Naive thymus-derived CD4-positive, alpha-beta T cell (primary cell): ENCODE measurements around the gene MAP2K5. TPM values are rescaled to one million over a fixed set of nuclear protein-coding genes. Genes with fewer than 3 reads are reported as not detected.

ENCODE experiments used
- ATAC-seq: fragments of 150-1000 bp; cut with Tn5 transposase; 2 replicates; pipeline ENCODE4 v1.10.0; 2021; ENCODE audit warnings: mild to moderate bottlenecking, moderate library complexity
- CTCF ChIA-PET: fragments of 350-600 bp; sonication (Branson Sonifier 250); formaldehyde crosslinking; loops from one replicate; lab custom pipeline; 2021; ENCODE audit warnings: antibody characterized with exemption; lab: Charles Lee
- POLR2A ChIA-PET: fragments of 350-600 bp; sonication (Branson Sonifier 250); formaldehyde crosslinking; loops from one replicate; lab custom pipeline; 2021; ENCODE audit warnings: antibody characterized with exemption, inconsistent platforms; lab: Charles Lee
- DNase-seq, 9 donors: peaks; one replicate each; pipeline versions ENCODE4 v3.0.0 to v3.0.0-alpha.2; 2020 to 2022; ENCODE audit warnings: mixed read lengths in 1 of 9
- H3K27ac ChIP-seq: one replicate; pipeline ENCODE4 v1.7.0; 2013; ENCODE audit warnings: mild to moderate bottlenecking, low read depth, low read length, moderate library complexity
- H3K27me3 ChIP-seq, 2 donors: one replicate each; pipeline ENCODE4 v1.7.0; 2013; ENCODE audit warnings: low read length in 2 of 2, mild to moderate bottlenecking in 2 of 2, moderate library complexity in 2 of 2; ENCODE audit not compliant: control insufficient read depth in 2 of 2, insufficient read depth in 2 of 2
- H3K36me3 ChIP-seq, 3 experiments: 1 replicate in 2 of 3; 2 replicates in 1 of 3; pipeline ENCODE4 v1.7.0; 2013; ENCODE audit warnings: low read length in 3 of 3, mild to moderate bottlenecking in 3 of 3, moderate library complexity in 1 of 3; ENCODE audit not compliant: insufficient read depth in 3 of 3, control insufficient read depth in 2 of 3
- H3K4me1 ChIP-seq, 2 donors: one replicate each; pipeline ENCODE4 v1.7.0; 2013; ENCODE audit warnings: low read length in 2 of 2, mild to moderate bottlenecking in 2 of 2, moderate library complexity in 1 of 2; ENCODE audit not compliant: control insufficient read depth in 2 of 2, insufficient read depth in 2 of 2
- H3K4me3 ChIP-seq: 2 replicates; pipeline ENCODE4 v1.7.0; 2013; ENCODE audit warnings: mild to moderate bottlenecking, low read length
- H3K9me3 ChIP-seq, 3 experiments: 1 replicate in 2 of 3; 2 replicates in 1 of 3; pipeline ENCODE4 v1.7.0; 2013; ENCODE audit warnings: low read length in 3 of 3; ENCODE audit not compliant: control insufficient read depth in 2 of 3
- H3K27ac Mint-ChIP-seq, 9 donors: one replicate each; pipeline ENCODE4 v1.8.0; 2020 to 2022; ENCODE audit warnings: mixed read lengths in 9 of 9, mild to moderate bottlenecking in 8 of 9, moderate library complexity in 5 of 9, inconsistent platforms in 2 of 9
- H3K27me3 Mint-ChIP-seq, 5 donors: one replicate each; pipeline ENCODE4 v1.8.0; 2021 to 2022; ENCODE audit warnings: mixed read lengths in 5 of 5, mild to moderate bottlenecking in 1 of 5
- H3K36me3 Mint-ChIP-seq, 5 donors: one replicate each; pipeline ENCODE4 v1.8.0; 2020 to 2022; ENCODE audit warnings: mixed read lengths in 5 of 5, mild to moderate bottlenecking in 3 of 5, inconsistent platforms in 1 of 5
- H3K4me1 Mint-ChIP-seq, 7 donors: one replicate each; pipeline ENCODE4 v1.8.0; 2020 to 2022; ENCODE audit warnings: mixed read lengths in 7 of 7, mild to moderate bottlenecking in 3 of 7, inconsistent platforms in 1 of 7
- H3K4me3 Mint-ChIP-seq, 10 donors: one replicate each; pipeline ENCODE4 v1.8.0; 2020 to 2022; ENCODE audit warnings: mild to moderate bottlenecking in 10 of 10, mixed read lengths in 10 of 10, moderate library complexity in 6 of 10, inconsistent platforms in 2 of 10
- H3K9me3 Mint-ChIP-seq, 11 donors: one replicate each; pipeline ENCODE4 v1.8.0; 2020 to 2022; ENCODE audit warnings: mixed read lengths in 11 of 11, mild to moderate bottlenecking in 4 of 11, inconsistent platforms in 1 of 11, moderate library complexity in 1 of 11
- intact Hi-C, 2 donors: fragments of 100-400 bp; cut with micrococcal nuclease; formaldehyde crosslinking; loops; one replicate each; pipeline ENCODE4 v1.15.1; 2023
- polyA plus RNA-seq, 2 donors: library from polyadenylated mRNA; unstranded; fragments of 300-500 nt; fragmentation: Illumina TruSeq; gene quantifications; one replicate each; pipeline ENCODE4 v1.2.3, GENCODE V29; 2021
- total RNA-seq, 6 experiments: library from RNA in 5 of 6; stranded (reverse) in 5 of 6; gene quantifications; 1 replicate in 5 of 6; 2 replicates in 1 of 6; pipeline ENCODE4 v1.2.3 and lab custom pipeline; 2021 to 2026

Gene MAP2K5
- total and polyA plus RNA-seq, 7 experiments from 2014 or later: 22.7 to 43.4 (median 33.9) TPM

- Mint-ChIP-seq H3K4me1 (peaks cover 0 to 5% (median 2%) of the 10 kb centered on the region in 7 donors), H3K36me3 (peaks cover 6 to 42% (median 28%) of the 10 kb centered on the region in 5 donors), H3K9me3 (peaks cover 0 to 3% (median 0%) of the 10 kb centered on the region in 11 donors), H3K27me3 (no peaks in the 10 kb centered on the region), H3K27ac (no peak overlapping the region), H3K4me3 (no peak overlapping the region)
- ATAC-seq (no peak), DNase-seq (no peak)
- no peaks in the 10 kb centered on the region for H3K4me1 ChIP-seq
- intact Hi-C loops: no loop called here
- H3K36me3 ChIP-seq: peaks cover 0 to 5% (median 0%) of the 10 kb centered on the region in 3 experiments
- no peak overlapping the region for H3K4me3 ChIP-seq
- CTCF ChIA-PET: no interaction called here
- POLR2A ChIA-PET: no interaction called here
- no peaks in the 10 kb centered on the region for H3K27me3 ChIP-seq
- H3K27ac ChIP-seq: no peak overlapping the region
- H3K9me3 ChIP-seq: no peaks in the 10 kb centered on the region
Observed at GRCh38 chr15:67605871-67606270, 63.4 kb downstream of the MAP2K5 start.

- H3K4me1 Mint-ChIP-seq: peaks cover 0 to 12% (median 6%) of the 10 kb centered on the region in 7 donors
- H3K4me1 ChIP-seq: no peaks in the 10 kb centered on the region
- DNase-seq (no peak), ATAC-seq (no peak)
- POLR2A ChIA-PET: no interaction called here
- no peak overlapping the region for H3K4me3 Mint-ChIP-seq
- H3K36me3 Mint-ChIP-seq: peaks cover 6 to 37% (median 22%) of the 10 kb centered on the region in 5 donors
- H3K27me3 ChIP-seq: no peaks in the 10 kb centered on the region
- H3K4me3 ChIP-seq: no peak overlapping the region
- H3K27me3 Mint-ChIP-seq: no peaks in the 10 kb centered on the region
- H3K9me3 Mint-ChIP-seq: peaks cover 0 to 3% (median 0%) of the 10 kb centered on the region in 11 donors
- H3K9me3 ChIP-seq: no peaks in the 10 kb centered on the region
- CTCF ChIA-PET: no interaction called here
- H3K36me3 ChIP-seq: peaks cover 0 to 3% (median 0%) of the 10 kb centered on the region in 3 experiments
- no peak overlapping the region for H3K27ac ChIP-seq
- intact Hi-C loops: no loop called here
- H3K27ac Mint-ChIP-seq: no peak overlapping the region
Observed at GRCh38 chr15:67606742-67607141, 64.2 kb downstream of the MAP2K5 start.

GRCh38 chr15:67607329-67607728 lies 64.8 kb downstream of the MAP2K5 start:
- H3K4me3 ChIP-seq: no peak overlapping the region
- Mint-ChIP-seq H3K27ac (no peak overlapping the region), H3K27me3 (no peaks in the 10 kb centered on the region), H3K9me3 (peaks cover 0 to 3% (median 0%) of the 10 kb centered on the region in 11 donors), H3K4me1 (peaks cover 0 to 18% (median 12%) of the 10 kb centered on the region in 7 donors), H3K4me3 (no peak overlapping the region), H3K36me3 (peaks cover 4 to 35% (median 20%) of the 10 kb centered on the region in 5 donors)
- ChIA-PET POLR2A (no interaction called here), CTCF (no interaction called here)
- H3K4me1 ChIP-seq: no peaks in the 10 kb centered on the region
- no peak for DNase-seq
- no peaks in the 10 kb centered on the region for H3K9me3 ChIP-seq
- no peak for ATAC-seq
- H3K27me3 ChIP-seq: no peaks in the 10 kb centered on the region
- no peaks in the 10 kb centered on the region for H3K36me3 ChIP-seq
- H3K27ac ChIP-seq: no peak overlapping the region
- intact Hi-C loops: no loop called here

- CTCF ChIA-PET: no interaction called here
- POLR2A ChIA-PET: no interaction called here
- intact Hi-C loops: no loop called here
Observed at GRCh38 chr15:67607959-67608637, 65.6 kb downstream of the MAP2K5 start.

GRCh38 chr15:67608638-67608959 lies 66.1 kb downstream of the MAP2K5 start:
- H3K4me1 ChIP-seq: no peaks in the 10 kb centered on the region
- CTCF ChIA-PET: no interaction called here
- intact Hi-C loops: no loop called here
- no peak for DNase-seq
- H3K27ac Mint-ChIP-seq: no peak overlapping the region
- H3K4me1 Mint-ChIP-seq: peaks cover 0 to 20% (median 14%) of the 10 kb centered on the region in 7 donors
- H3K36me3 Mint-ChIP-seq: peaks cover 4 to 31% (median 15%) of the 10 kb centered on the region in 5 donors
- POLR2A ChIA-PET: no interaction called here
- no peaks in the 10 kb centered on the region for H3K27me3 Mint-ChIP-seq
- H3K4me3 Mint-ChIP-seq: no peak overlapping the region
- H3K27ac ChIP-seq: no peak overlapping the region
- no peak for ATAC-seq
- H3K9me3 ChIP-seq: no peaks in the 10 kb centered on the region
- no peaks in the 10 kb centered on the region for H3K27me3 ChIP-seq
- peaks cover 0 to 3% (median 0%) of the 10 kb centered on the region in 11 donors for H3K9me3 Mint-ChIP-seq
- no peak overlapping the region for H3K4me3 ChIP-seq
- H3K36me3 ChIP-seq: no peaks in the 10 kb centered on the region

More at GRCh38 chr15:67607959-67608637, 65.6 kb downstream of the MAP2K5 start:
- no peak for DNase-seq
- Histone ChIP-seq H3K4me1 (no peaks in the 10 kb centered on the region), H3K27ac (no peak overlapping the region), H3K36me3 (no peaks in the 10 kb centered on the region), H3K27me3 (no peaks in the 10 kb centered on the region), H3K9me3 (no peaks in the 10 kb centered on the region), H3K4me3 (no peak overlapping the region)
- ATAC-seq: no peak
- Mint-ChIP-seq H3K9me3 (peaks cover 0 to 3% (median 0%) of the 10 kb centered on the region in 11 donors), H3K36me3 (peaks cover 4 to 33% (median 17%) of the 10 kb centered on the region in 5 donors), H3K27me3 (no peaks in the 10 kb centered on the region), H3K27ac (no peak overlapping the region), H3K4me3 (no peak overlapping the region), H3K4me1 (peaks cover 0 to 20% (median 14%) of the 10 kb centered on the region in 7 donors)

GRCh38 chr15:67611370-67612369 lies 69.2 kb downstream of the MAP2K5 start:
- Histone ChIP-seq H3K27me3 (no peaks in the 10 kb centered on the region), H3K4me3 (no peak overlapping the region), H3K27ac (no peak overlapping the region), H3K9me3 (no peaks in the 10 kb centered on the region), H3K4me1 (no peaks in the 10 kb centered on the region), H3K36me3 (no peaks in the 10 kb centered on the region)
- peaks cover 0 to 20% (median 14%) of the 10 kb centered on the region in 7 donors for H3K4me1 Mint-ChIP-seq
- ChIA-PET CTCF (no interaction called here), POLR2A (no interaction called here)
- intact Hi-C loops: no loop called here
- H3K4me3 Mint-ChIP-seq: no peak overlapping the region
- H3K9me3 Mint-ChIP-seq: peaks cover 0 to 3% (median 0%) of the 10 kb centered on the region in 11 donors
- H3K27me3 Mint-ChIP-seq: no peaks in the 10 kb centered on the region
- peaks cover 4 to 21% (median 9%) of the 10 kb centered on the region in 5 donors for H3K36me3 Mint-ChIP-seq
- DNase-seq (no peak), ATAC-seq (no peak)
- peak overlapping the region in 2 of 9 donors; percentile 4 to 20 for H3K27ac Mint-ChIP-seq
